H54 (cell line): ENCODE measurements around the gene PLAAT2.
"Not testable (repeated sequence)": the region's sequence is repeated elsewhere in the genome, so short reads cannot be mapped to it uniquely, and the experiment has no call there.

Source experiments
- DNase-seq: peaks from one replicate; pipeline ENCODE4 v3.0.0; 2011; ENCODE audit warnings: low spot score, mixed read lengths; ENCODE audit not compliant: insufficient read length
- FAIRE-seq: peaks from 3 replicates; lab custom pipeline; 2011; peaks lifted over from hg19 to GRCh38; lab: Jason Lieb, UNC
- POLR2A ChIP-seq: IDR thresholded peaks from 2 replicates; pipeline ENCODE4 v1.6.1; 2011; ENCODE audit warnings: low read depth, mild to moderate bottlenecking, low read length

The PLAAT2 gene

GRCh38 chr11:63549411-63549810 is 13.8 kb downstream of the PLAAT2 start:
- FAIRE-seq (no peak), DNase-seq (no peak)
- TF ChIP-seq POLR2A, result no peak

GRCh38 chr11:63548178-63548577 is 15.0 kb downstream of the PLAAT2 start:
- no peak for DNase-seq
- no peak for FAIRE-seq
- no peak for TF ChIP-seq POLR2A

GRCh38 chr11:63547061-63547460 is 16.1 kb downstream of the PLAAT2 start:
- DNase-seq, result no peak
- FAIRE-seq, result no peak
- TF ChIP-seq POLR2A, result no peak

- DNase-seq (no peak), FAIRE-seq (no peak)
- TF ChIP-seq POLR2A, result no peak
Measured at GRCh38 chr11:63543711-63544110, 19.5 kb downstream of the PLAAT2 start.

GRCh38 chr11:63542506-63542905 is 20.7 kb downstream of the PLAAT2 start:
- DNase-seq, FAIRE-seq: not testable (repeated sequence)

- no peak for FAIRE-seq
- no peak for DNase-seq
- no peak for TF ChIP-seq POLR2A
Measured at GRCh38 chr11:63537293-63538101, 25.7 kb downstream of the PLAAT2 start.

- DNase-seq (peak; percentile 19), FAIRE-seq (no peak)
Measured at GRCh38 chr11:63536669-63537292, 26.4 kb downstream of the PLAAT2 start, which contains the start of gene PLAAT4. TSS of gene PLAAT4 (plus strand) at chr11:63536808. CDS start at chr11:63536869, 61 bp downstream.

GRCh38 chr11:63535734-63536133 is 27.4 kb downstream of the PLAAT2 start:
- FAIRE-seq (no peak), DNase-seq (peak; percentile 33)
- TF ChIP-seq POLR2A, result no peak

More at GRCh38 chr11:63536669-63537292, 26.4 kb downstream of the PLAAT2 start, which contains the start of gene PLAAT4:
- no peak for TF ChIP-seq POLR2A

- FAIRE-seq (no peak), DNase-seq (no peak)
- TF ChIP-seq POLR2A, result no peak
Measured at GRCh38 chr11:63534895-63535461, 28.2 kb downstream of the PLAAT2 start.

GRCh38 chr11:63534076-63534475 is 29.1 kb downstream of the PLAAT2 start:
- TF ChIP-seq POLR2A, result no peak
- FAIRE-seq, result no peak
- DNase-seq, result no peak

- DNase-seq (no peak), FAIRE-seq (no peak)
- no peak for TF ChIP-seq POLR2A
Measured at GRCh38 chr11:63532799-63533475, 30.2 kb downstream of the PLAAT2 start.

- TF ChIP-seq POLR2A, result no peak
- DNase-seq (no peak), FAIRE-seq (no peak)
Measured at GRCh38 chr11:63532117-63532516, 31.1 kb downstream of the PLAAT2 start.

- FAIRE-seq (peak; percentile 27), DNase-seq (peak; percentile 28)
Measured at GRCh38 chr11:63531074-63531792, 31.9 kb downstream of the PLAAT2 start.

- TF ChIP-seq POLR2A, result no peak
- DNase-seq, result no peak
- FAIRE-seq, result no peak
Measured at GRCh38 chr11:63530021-63530420, 33.2 kb downstream of the PLAAT2 start.

- DNase-seq, FAIRE-seq: not testable (repeated sequence)
Measured at GRCh38 chr11:63529373-63529772, 33.8 kb downstream of the PLAAT2 start.

GRCh38 chr11:63528729-63529278 is 34.4 kb downstream of the PLAAT2 start:
- FAIRE-seq, DNase-seq: not testable (repeated sequence)

- not testable (repeated sequence) for FAIRE-seq, DNase-seq
Measured at GRCh38 chr11:63528156-63528555, 35.0 kb downstream of the PLAAT2 start.
